Stimulated activated memory B cell treated with anti-CD40 and anti-IgM and Interleukin-4, amounts not matched to agents 10 μg/mL and 1 μg/mL and 100 μg/mL, for 72 hours (primary cell): ENCODE measurements around the gene SLC22A5.

ENCODE experiments used
- ATAC-seq: fragments of 150-1000 bp; cut with Tn5 transposase; 2 replicates; pipeline ENCODE4 v1.10.0; 2021
- H3K27ac Mint-ChIP-seq: one replicate; pipeline ENCODE4 v1.8.0; 2022; ENCODE audit warnings: mild to moderate bottlenecking, mixed read lengths
- H3K27me3 Mint-ChIP-seq: one replicate; pipeline ENCODE4 v1.8.0; 2022; ENCODE audit warnings: mixed read lengths
- H3K36me3 Mint-ChIP-seq: one replicate; pipeline ENCODE4 v1.8.0; 2022; ENCODE audit warnings: mixed read lengths
- H3K4me1 Mint-ChIP-seq: one replicate; pipeline ENCODE4 v1.8.0; 2022; ENCODE audit warnings: mixed read lengths
- H3K4me3 Mint-ChIP-seq: one replicate; pipeline ENCODE4 v1.8.0; 2022; ENCODE audit warnings: mild to moderate bottlenecking, moderate library complexity, mixed read lengths
- H3K9me3 Mint-ChIP-seq: one replicate; pipeline ENCODE4 v1.8.0; 2022; ENCODE audit warnings: mixed read lengths

The SLC22A5 gene

GRCh38 chr5:132369474-132370180 lies at the start of gene SLC22A5:
TSS of gene SLC22A5 (plus strand) at chr5:132369710. CDS start at chr5:132369973, 263 bp downstream.
- ATAC-seq, result peak; percentile 97
- Mint-ChIP-seq H3K9me3 (no peaks in the 10 kb centered on the region), H3K4me1 (peaks cover 24% of the 10 kb centered on the region), H3K4me3 (peak within 1 kb of the TSS; percentile 84), H3K27me3 (no peaks in the 10 kb centered on the region), H3K27ac (peak within 1 kb of the TSS; percentile 90), H3K36me3 (peaks cover 3% of the 10 kb centered on the region)

GRCh38 chr5:132319975-132320374 lies 49.5 kb upstream of the SLC22A5 start:
- Mint-ChIP-seq H3K9me3 (no peaks in the 10 kb centered on the region), H3K4me3 (no peak overlapping the region), H3K4me1 (no peaks in the 10 kb centered on the region), H3K27me3 (no peaks in the 10 kb centered on the region), H3K36me3 (peaks cover 17% of the 10 kb centered on the region), H3K27ac (no peak overlapping the region)
- ATAC-seq, result no peak

DNA sequence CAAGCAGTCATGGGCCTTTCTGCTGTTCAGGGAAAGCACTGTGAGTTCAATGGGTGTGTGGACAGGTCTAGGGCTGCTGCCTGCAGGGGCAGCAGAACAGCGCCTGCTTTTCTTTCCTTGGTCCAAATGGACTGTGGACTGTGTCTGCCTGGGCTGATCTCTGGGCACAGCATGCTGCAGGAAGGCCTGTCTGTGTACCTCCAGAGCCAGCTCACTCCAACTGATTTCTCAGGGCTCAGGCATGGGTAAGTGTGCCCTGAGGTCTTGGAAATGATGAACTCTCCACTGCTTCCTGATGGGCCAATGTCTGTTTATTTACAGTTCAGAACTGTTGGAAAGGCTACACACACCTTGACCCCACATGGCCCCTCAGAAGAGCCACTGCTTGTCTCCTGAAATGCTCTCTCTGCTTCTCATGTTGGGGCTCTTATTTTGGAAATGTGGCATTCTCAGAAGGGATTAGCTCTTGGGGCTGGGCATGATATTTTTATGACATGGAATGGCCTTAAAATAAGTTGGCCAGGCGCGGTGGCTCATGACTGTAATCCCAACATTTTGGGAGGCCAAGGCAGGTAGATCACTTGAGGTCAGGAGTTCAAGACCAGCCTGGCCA lies 48.3 kb upstream of the SLC22A5 start:
- Mint-ChIP-seq H3K36me3 (peaks cover 22% of the 10 kb centered on the region), H3K4me3 (no peak overlapping the region), H3K27me3 (no peaks in the 10 kb centered on the region), H3K4me1 (no peaks in the 10 kb centered on the region), H3K9me3 (no peaks in the 10 kb centered on the region), H3K27ac (no peak overlapping the region)
- no peak for ATAC-seq

GRCh38 chr5:132322266-132322665 lies 47.2 kb upstream of the SLC22A5 start:
- H3K27ac Mint-ChIP-seq, result no peak overlapping the region
- no peaks in the 10 kb centered on the region for H3K27me3 Mint-ChIP-seq
- no peak overlapping the region for H3K4me3 Mint-ChIP-seq
- no peak for ATAC-seq
- H3K36me3 Mint-ChIP-seq, result peaks cover 22% of the 10 kb centered on the region
- no peaks in the 10 kb centered on the region for H3K9me3 Mint-ChIP-seq
- H3K4me1 Mint-ChIP-seq, result no peaks in the 10 kb centered on the region

- no peak for ATAC-seq
- H3K36me3 Mint-ChIP-seq, result peaks cover 29% of the 10 kb centered on the region
- H3K4me1 Mint-ChIP-seq, result no peaks in the 10 kb centered on the region
- H3K9me3 Mint-ChIP-seq, result no peaks in the 10 kb centered on the region
- H3K27me3 Mint-ChIP-seq, result no peaks in the 10 kb centered on the region
- H3K27ac Mint-ChIP-seq, result no peak overlapping the region
- no peak overlapping the region for H3K4me3 Mint-ChIP-seq
Observed at GRCh38 chr5:132323202-132323601, 46.3 kb upstream of the SLC22A5 start.

DNA sequence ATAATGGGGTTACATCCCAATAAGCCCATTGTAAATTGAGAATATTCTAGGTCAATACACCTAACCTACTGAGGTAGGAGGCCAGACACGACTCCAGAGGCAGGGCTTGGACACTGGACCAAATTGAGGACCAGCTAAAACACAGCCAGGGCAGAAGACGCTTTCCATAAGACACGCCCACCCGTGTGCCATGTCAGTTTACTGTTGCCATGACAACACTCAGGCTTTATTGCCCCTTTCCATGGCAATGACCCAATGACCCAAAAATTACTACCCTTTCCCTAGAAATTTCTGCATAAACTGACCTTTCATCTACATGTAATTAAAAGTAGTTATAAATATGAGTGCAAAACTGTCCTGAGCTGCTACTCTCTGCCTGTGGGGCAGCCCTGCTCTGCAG lies 43.8 kb upstream of the SLC22A5 start:
- H3K4me1 Mint-ChIP-seq, result no peaks in the 10 kb centered on the region
- H3K9me3 Mint-ChIP-seq, result no peaks in the 10 kb centered on the region
- ATAC-seq, result no peak
- H3K27me3 Mint-ChIP-seq, result no peaks in the 10 kb centered on the region
- H3K36me3 Mint-ChIP-seq, result peaks cover 35% of the 10 kb centered on the region
- H3K4me3 Mint-ChIP-seq, result no peak overlapping the region
- no peak overlapping the region for H3K27ac Mint-ChIP-seq

GRCh38 chr5:132327252-132327955 lies 42.1 kb upstream of the SLC22A5 start:
- Mint-ChIP-seq H3K27me3 (no peaks in the 10 kb centered on the region), H3K4me1 (no peaks in the 10 kb centered on the region), H3K9me3 (no peaks in the 10 kb centered on the region), H3K4me3 (no peak overlapping the region), H3K36me3 (peaks cover 37% of the 10 kb centered on the region), H3K27ac (no peak overlapping the region)
- ATAC-seq, result no peak

- Mint-ChIP-seq H3K27ac (peak overlapping the region; percentile 31), H3K36me3 (peaks cover 16% of the 10 kb centered on the region)
- peak; percentile 62 for ATAC-seq
Observed at GRCh38 chr5:132334812-132335211, 34.7 kb upstream of the SLC22A5 start.

DNA sequence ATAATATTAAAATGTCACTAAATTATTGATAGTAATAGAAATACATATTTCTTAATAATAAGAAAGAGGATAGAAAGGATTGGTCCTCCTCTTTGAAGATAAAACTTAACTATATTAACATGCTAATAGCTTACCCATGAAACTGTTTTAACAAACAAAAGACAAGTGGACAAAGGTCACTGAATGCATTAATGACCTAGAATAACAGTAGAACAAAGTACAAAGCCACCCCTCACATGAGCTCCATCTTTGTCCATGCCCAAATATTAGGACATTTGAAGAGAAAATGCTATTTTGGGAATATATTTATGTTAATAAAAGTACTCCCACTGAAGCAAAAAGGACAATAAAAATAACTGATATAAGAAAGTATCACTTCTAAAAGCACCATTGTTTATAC lies 34.1 kb upstream of the SLC22A5 start:
- H3K36me3 Mint-ChIP-seq, result peaks cover 21% of the 10 kb centered on the region

More at GRCh38 chr5:132334812-132335211, 34.7 kb upstream of the SLC22A5 start:
- no peaks in the 10 kb centered on the region for H3K9me3 Mint-ChIP-seq
- no peaks in the 10 kb centered on the region for H3K27me3 Mint-ChIP-seq
- peaks cover 8% of the 10 kb centered on the region for H3K4me1 Mint-ChIP-seq
- H3K4me3 Mint-ChIP-seq, result no peak overlapping the region

DNA sequence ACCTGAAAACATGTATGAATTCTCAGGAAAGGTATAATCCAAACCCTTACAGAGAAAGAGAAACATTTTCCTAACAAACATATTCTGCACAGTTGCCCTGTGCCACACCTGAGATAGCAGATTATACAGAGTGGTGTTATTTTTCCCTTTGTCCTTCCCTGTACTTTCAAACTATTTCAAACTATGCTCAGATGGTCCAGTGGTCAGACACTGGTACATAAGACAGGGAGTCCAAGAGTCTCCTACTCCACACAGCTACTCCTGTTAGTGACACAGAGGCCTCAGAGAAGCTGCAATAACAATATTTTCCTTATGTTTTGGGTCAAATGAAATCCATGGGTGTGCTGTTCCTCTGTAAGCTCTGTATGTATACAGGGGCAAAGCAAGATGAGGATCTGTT lies 30.0 kb upstream of the SLC22A5 start:
- no peak overlapping the region for H3K27ac Mint-ChIP-seq
- H3K9me3 Mint-ChIP-seq, result no peaks in the 10 kb centered on the region
- H3K36me3 Mint-ChIP-seq, result peaks cover 20% of the 10 kb centered on the region
- ATAC-seq, result no peak
- peaks cover 8% of the 10 kb centered on the region for H3K4me1 Mint-ChIP-seq
- no peak overlapping the region for H3K4me3 Mint-ChIP-seq
- no peaks in the 10 kb centered on the region for H3K27me3 Mint-ChIP-seq

More for the DNA sequence above, 34.1 kb upstream of the SLC22A5 start:
- no peak overlapping the region for H3K4me3 Mint-ChIP-seq
- no peaks in the 10 kb centered on the region for H3K27me3 Mint-ChIP-seq
- no peaks in the 10 kb centered on the region for H3K9me3 Mint-ChIP-seq
- H3K27ac Mint-ChIP-seq, result no peak overlapping the region
- H3K4me1 Mint-ChIP-seq, result peaks cover 8% of the 10 kb centered on the region
- no peak for ATAC-seq

DNA sequence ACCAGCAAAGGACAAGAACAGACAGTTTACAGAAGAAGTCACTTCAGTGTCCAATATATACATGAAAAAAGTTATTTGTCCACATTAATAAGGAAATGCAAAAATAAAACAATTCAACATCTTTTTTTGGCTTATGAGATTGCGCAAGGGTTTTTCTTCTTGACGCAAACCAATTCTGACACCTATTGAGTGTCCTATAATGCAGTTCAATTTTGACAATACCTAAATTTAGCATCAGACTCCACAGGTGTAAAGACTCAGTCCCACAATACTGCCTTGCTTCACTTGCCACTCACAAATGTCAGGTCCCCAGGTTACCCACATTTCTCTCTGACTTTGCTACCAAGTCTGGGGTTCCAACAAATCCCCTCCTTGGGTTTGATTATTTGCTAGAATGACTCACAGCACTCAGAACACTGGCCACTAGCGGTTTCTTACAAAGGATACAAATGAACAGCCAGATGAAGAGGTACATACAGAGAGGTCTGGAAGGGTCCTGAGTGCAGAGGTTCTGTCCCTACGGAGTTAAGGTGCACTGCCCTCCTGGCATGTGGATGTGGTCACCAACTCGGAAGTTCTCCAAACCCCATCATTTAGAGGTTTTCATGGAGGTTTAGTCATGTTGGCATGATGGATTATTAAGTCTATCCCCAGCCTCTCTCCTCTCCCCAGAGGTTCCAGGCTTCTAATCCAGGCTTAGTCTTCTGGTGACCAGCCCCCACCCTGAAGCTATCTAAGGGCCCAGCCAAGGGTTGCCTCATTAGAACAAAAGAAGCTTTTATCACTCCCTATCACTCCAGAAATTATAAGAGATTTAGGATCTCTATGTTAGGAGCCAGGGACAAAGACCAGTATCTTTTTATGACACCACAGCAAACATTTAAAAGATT lies 27.0 kb upstream of the SLC22A5 start:
- Mint-ChIP-seq H3K27me3 (no peaks in the 10 kb centered on the region), H3K27ac (no peak overlapping the region), H3K4me3 (no peak overlapping the region), H3K4me1 (no peaks in the 10 kb centered on the region), H3K36me3 (peaks cover 28% of the 10 kb centered on the region), H3K9me3 (peaks cover 4% of the 10 kb centered on the region)
- no peak for ATAC-seq

DNA sequence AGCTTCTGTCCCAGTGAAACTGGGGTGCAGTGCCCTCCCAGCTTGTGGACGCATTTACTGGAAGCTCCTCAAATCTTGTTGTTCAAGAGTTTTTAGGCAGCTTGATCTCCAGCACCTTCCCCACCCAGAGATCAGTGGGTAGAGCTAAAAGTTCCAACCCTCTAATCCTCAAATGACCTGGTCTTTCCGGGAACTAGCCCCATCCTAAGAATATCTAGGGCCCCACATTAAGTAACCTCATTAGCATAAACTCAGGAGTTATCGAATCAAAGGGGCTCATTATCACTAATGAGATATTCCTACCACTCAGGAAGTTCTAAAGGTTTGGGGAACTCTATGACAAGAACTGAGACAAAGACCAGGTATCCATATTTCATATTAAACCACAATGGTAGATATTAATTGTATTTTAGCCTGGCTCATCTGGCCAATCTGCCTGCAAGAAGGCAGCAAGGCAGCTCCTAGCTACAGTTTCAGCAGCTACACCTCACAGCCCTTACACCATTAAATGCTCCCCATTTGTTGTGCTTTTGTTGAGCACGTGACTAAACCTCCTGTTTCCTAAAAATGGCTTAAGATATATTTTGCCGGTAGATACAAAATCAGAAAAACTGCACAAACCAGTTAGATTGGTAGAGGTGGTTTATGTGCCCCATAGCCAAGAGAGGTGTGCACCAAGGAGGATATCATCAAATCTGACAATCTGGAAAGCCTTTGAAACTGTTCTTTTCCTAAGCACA lies 24.6 kb upstream of the SLC22A5 start:
- no peak for ATAC-seq
- H3K27ac Mint-ChIP-seq, result no peak overlapping the region
- H3K27me3 Mint-ChIP-seq, result no peaks in the 10 kb centered on the region
- H3K36me3 Mint-ChIP-seq, result peaks cover 43% of the 10 kb centered on the region
- H3K9me3 Mint-ChIP-seq, result peaks cover 4% of the 10 kb centered on the region
- H3K4me3 Mint-ChIP-seq, result no peak overlapping the region
- H3K4me1 Mint-ChIP-seq, result no peaks in the 10 kb centered on the region

GRCh38 chr5:132353486-132353995 lies 16.0 kb upstream of the SLC22A5 start:
- Mint-ChIP-seq H3K4me3 (no peak overlapping the region), H3K27me3 (no peaks in the 10 kb centered on the region), H3K4me1 (peaks cover 13% of the 10 kb centered on the region), H3K36me3 (peaks cover 48% of the 10 kb centered on the region), H3K9me3 (peaks cover 4% of the 10 kb centered on the region), H3K27ac (no peak overlapping the region)
- no peak for ATAC-seq

- peaks cover 4% of the 10 kb centered on the region for H3K9me3 Mint-ChIP-seq
- H3K4me3 Mint-ChIP-seq, result no peak overlapping the region
- ATAC-seq, result peak; percentile 49
- peaks cover 13% of the 10 kb centered on the region for H3K4me1 Mint-ChIP-seq
- H3K36me3 Mint-ChIP-seq, result peaks cover 39% of the 10 kb centered on the region
- no peaks in the 10 kb centered on the region for H3K27me3 Mint-ChIP-seq
- H3K27ac Mint-ChIP-seq, result peak overlapping the region; percentile 65
Observed at GRCh38 chr5:132354381-132355139, 14.9 kb upstream of the SLC22A5 start.
